ENCODE measurements around the gene FHIT.

FHIT gene

GRCh38 chr3:60598671-60599070 lies 652.6 kb downstream of the FHIT start:
- Histone ChIP-seq H3K36me3 (ENCODE audit: control insufficient read depth, insufficient read depth, low read length) (no peaks in the 10 kb centered on the region), H3K9ac (ENCODE audit: low read depth, low read length) (no peak overlapping the region), H3K4me3 (ENCODE audit: low read depth, low read length) (no peak overlapping the region), H3K27me3 (ENCODE audit: control insufficient read depth, insufficient read depth, low read length) (no peaks in the 10 kb centered on the region), H3K4me1 (ENCODE audit: control insufficient read depth, insufficient read depth, low read length) (peaks cover 5% of the 10 kb centered on the region), H3K9me3 (ENCODE audit: control insufficient read depth, insufficient read depth, low read length) (no peaks in the 10 kb centered on the region)

- H3K27me3 ChIP-seq (ENCODE audit: control insufficient read depth, insufficient read depth, low read length): no peaks in the 10 kb centered on the region
- H3K9me3 ChIP-seq (ENCODE audit: control insufficient read depth, insufficient read depth, low read length): no peaks in the 10 kb centered on the region
- H3K36me3 ChIP-seq (ENCODE audit: control insufficient read depth, insufficient read depth, low read length): no peaks in the 10 kb centered on the region
- no peak overlapping the region for H3K9ac ChIP-seq (ENCODE audit: low read depth, low read length)
- no peak overlapping the region for H3K4me3 ChIP-seq (ENCODE audit: low read depth, low read length)
- H3K4me1 ChIP-seq (ENCODE audit: control insufficient read depth, insufficient read depth, low read length): no peaks in the 10 kb centered on the region
Observed at GRCh38 chr3:60594025-60594424, 657.2 kb downstream of the FHIT start.

DNA sequence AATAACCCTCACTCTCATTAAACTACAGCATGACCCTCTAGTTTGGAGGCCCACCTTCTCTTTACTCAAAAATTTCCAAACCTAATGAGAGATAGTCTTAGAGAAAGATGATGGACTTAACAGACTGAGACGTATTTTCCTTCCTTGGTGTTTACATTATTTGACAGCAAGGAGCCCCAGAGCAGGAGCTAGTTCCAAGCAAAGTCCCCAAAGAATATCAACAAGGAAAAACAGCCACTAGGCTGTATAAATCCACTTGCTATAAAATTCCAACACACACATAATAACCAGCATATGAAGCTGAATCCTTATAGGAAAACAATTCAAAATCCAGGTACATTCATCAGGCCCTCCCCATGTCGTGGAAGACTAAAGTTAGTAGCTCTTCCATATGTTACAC lies 660.0 kb downstream of the FHIT start:
- Histone ChIP-seq H3K36me3 (ENCODE audit: control insufficient read depth, insufficient read depth, low read length) (no peaks in the 10 kb centered on the region), H3K9me3 (ENCODE audit: control insufficient read depth, insufficient read depth, low read length) (no peaks in the 10 kb centered on the region), H3K27me3 (ENCODE audit: control insufficient read depth, insufficient read depth, low read length) (no peaks in the 10 kb centered on the region), H3K9ac (ENCODE audit: low read depth, low read length) (no peak overlapping the region), H3K4me3 (ENCODE audit: low read depth, low read length) (no peak overlapping the region), H3K4me1 (ENCODE audit: control insufficient read depth, insufficient read depth, low read length) (no peaks in the 10 kb centered on the region)

DNA sequence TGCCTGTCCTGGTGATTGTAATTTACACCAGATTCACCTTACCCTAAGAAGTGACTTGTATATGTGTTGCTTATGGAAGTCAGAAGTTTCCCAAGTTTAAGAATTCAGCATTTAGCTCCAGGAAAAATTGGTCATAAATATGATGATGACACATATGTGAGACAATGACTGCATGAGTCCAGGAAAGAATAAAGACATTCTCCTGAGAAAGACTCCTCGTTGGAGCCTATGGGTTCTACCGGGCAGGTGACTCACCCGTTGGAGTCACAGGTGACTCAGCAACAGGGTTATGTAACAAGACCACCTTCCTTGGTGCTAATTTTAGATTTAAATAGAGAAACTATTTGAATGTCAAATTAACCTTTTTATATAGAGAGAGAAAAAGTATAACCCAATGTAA lies 662.4 kb downstream of the FHIT start:
- Histone ChIP-seq H3K36me3 (ENCODE audit: control insufficient read depth, insufficient read depth, low read length) (no peaks in the 10 kb centered on the region), H3K9me3 (ENCODE audit: control insufficient read depth, insufficient read depth, low read length) (no peaks in the 10 kb centered on the region), H3K4me3 (ENCODE audit: low read depth, low read length) (no peak overlapping the region), H3K9ac (ENCODE audit: low read depth, low read length) (no peak overlapping the region), H3K27me3 (ENCODE audit: control insufficient read depth, insufficient read depth, low read length) (no peaks in the 10 kb centered on the region), H3K4me1 (ENCODE audit: control insufficient read depth, insufficient read depth, low read length) (no peaks in the 10 kb centered on the region)

GRCh38 chr3:60585918-60586317 lies 665.3 kb downstream of the FHIT start:
- Histone ChIP-seq H3K9me3 (ENCODE audit: control insufficient read depth, insufficient read depth, low read length) (no peaks in the 10 kb centered on the region), H3K4me3 (ENCODE audit: low read depth, low read length) (no peak overlapping the region)

GRCh38 chr3:60584250-60584649 lies 667.0 kb downstream of the FHIT start:
- Histone ChIP-seq H3K36me3 (ENCODE audit: control insufficient read depth, insufficient read depth, low read length) (no peaks in the 10 kb centered on the region), H3K9ac (ENCODE audit: low read depth, low read length) (no peak overlapping the region), H3K27me3 (ENCODE audit: control insufficient read depth, insufficient read depth, low read length) (no peaks in the 10 kb centered on the region), H3K9me3 (ENCODE audit: control insufficient read depth, insufficient read depth, low read length) (no peaks in the 10 kb centered on the region), H3K4me1 (ENCODE audit: control insufficient read depth, insufficient read depth, low read length) (peaks cover 3% of the 10 kb centered on the region), H3K4me3 (ENCODE audit: low read depth, low read length) (no peak overlapping the region)

More at GRCh38 chr3:60585918-60586317, 665.3 kb downstream of the FHIT start:
- Histone ChIP-seq H3K36me3 (ENCODE audit: control insufficient read depth, insufficient read depth, low read length) (no peaks in the 10 kb centered on the region), H3K4me1 (ENCODE audit: control insufficient read depth, insufficient read depth, low read length) (peaks cover 1% of the 10 kb centered on the region), H3K9ac (ENCODE audit: low read depth, low read length) (no peak overlapping the region), H3K27me3 (ENCODE audit: control insufficient read depth, insufficient read depth, low read length) (no peaks in the 10 kb centered on the region)

DNA sequence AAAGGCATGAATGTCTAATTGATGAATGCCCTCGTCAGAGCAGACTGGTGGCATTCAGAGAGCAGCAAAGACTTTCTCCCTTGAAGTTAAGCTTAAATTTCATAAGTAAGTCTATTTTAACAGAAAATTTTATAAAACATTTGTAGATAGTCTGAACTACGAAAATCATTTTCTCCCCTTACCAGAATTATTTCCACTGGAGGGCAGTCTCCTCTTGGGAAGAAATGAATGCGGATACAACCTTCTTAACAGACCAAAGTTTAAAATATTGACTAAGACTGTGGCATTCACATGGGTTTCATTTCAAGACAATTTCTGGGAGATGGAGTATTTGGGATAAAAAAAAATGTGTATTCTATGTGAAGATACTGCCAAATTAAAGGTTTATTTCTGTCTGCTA lies 669.0 kb downstream of the FHIT start:
- H3K4me1 ChIP-seq (ENCODE audit: control insufficient read depth, insufficient read depth, low read length): peaks cover 3% of the 10 kb centered on the region
- H3K27me3 ChIP-seq (ENCODE audit: control insufficient read depth, insufficient read depth, low read length): no peaks in the 10 kb centered on the region
- no peaks in the 10 kb centered on the region for H3K9me3 ChIP-seq (ENCODE audit: control insufficient read depth, insufficient read depth, low read length)

GRCh38 chr3:60580809-60581208 lies 670.4 kb downstream of the FHIT start:
- no peak overlapping the region for H3K9ac ChIP-seq (ENCODE audit: low read depth, low read length)
- no peaks in the 10 kb centered on the region for H3K27me3 ChIP-seq (ENCODE audit: control insufficient read depth, insufficient read depth, low read length)
- peaks cover 3% of the 10 kb centered on the region for H3K4me1 ChIP-seq (ENCODE audit: control insufficient read depth, insufficient read depth, low read length)
- no peaks in the 10 kb centered on the region for H3K9me3 ChIP-seq (ENCODE audit: control insufficient read depth, insufficient read depth, low read length)
- H3K4me3 ChIP-seq (ENCODE audit: low read depth, low read length): no peak overlapping the region
- H3K36me3 ChIP-seq (ENCODE audit: control insufficient read depth, insufficient read depth, low read length): no peaks in the 10 kb centered on the region

More for the DNA sequence above, 669.0 kb downstream of the FHIT start:
- Histone ChIP-seq H3K4me3 (ENCODE audit: low read depth, low read length) (no peak overlapping the region), H3K36me3 (ENCODE audit: control insufficient read depth, insufficient read depth, low read length) (no peaks in the 10 kb centered on the region), H3K9ac (ENCODE audit: low read depth, low read length) (no peak overlapping the region)

GRCh38 chr3:60579734-60580133 lies 671.5 kb downstream of the FHIT start:
- Histone ChIP-seq H3K9me3 (ENCODE audit: control insufficient read depth, insufficient read depth, low read length) (no peaks in the 10 kb centered on the region), H3K4me1 (ENCODE audit: control insufficient read depth, insufficient read depth, low read length) (peaks cover 3% of the 10 kb centered on the region)

GRCh38 chr3:60578936-60579335 lies 672.3 kb downstream of the FHIT start:
- Histone ChIP-seq H3K36me3 (ENCODE audit: control insufficient read depth, insufficient read depth, low read length) (no peaks in the 10 kb centered on the region), H3K27me3 (ENCODE audit: control insufficient read depth, insufficient read depth, low read length) (no peaks in the 10 kb centered on the region), H3K4me3 (ENCODE audit: low read depth, low read length) (no peak overlapping the region), H3K9ac (ENCODE audit: low read depth, low read length) (no peak overlapping the region), H3K4me1 (ENCODE audit: control insufficient read depth, insufficient read depth, low read length) (peaks cover 3% of the 10 kb centered on the region), H3K9me3 (ENCODE audit: control insufficient read depth, insufficient read depth, low read length) (no peaks in the 10 kb centered on the region)

More at GRCh38 chr3:60579734-60580133, 671.5 kb downstream of the FHIT start:
- Histone ChIP-seq H3K36me3 (ENCODE audit: control insufficient read depth, insufficient read depth, low read length) (no peaks in the 10 kb centered on the region), H3K4me3 (ENCODE audit: low read depth, low read length) (no peak overlapping the region), H3K27me3 (ENCODE audit: control insufficient read depth, insufficient read depth, low read length) (no peaks in the 10 kb centered on the region), H3K9ac (ENCODE audit: low read depth, low read length) (no peak overlapping the region)

DNA sequence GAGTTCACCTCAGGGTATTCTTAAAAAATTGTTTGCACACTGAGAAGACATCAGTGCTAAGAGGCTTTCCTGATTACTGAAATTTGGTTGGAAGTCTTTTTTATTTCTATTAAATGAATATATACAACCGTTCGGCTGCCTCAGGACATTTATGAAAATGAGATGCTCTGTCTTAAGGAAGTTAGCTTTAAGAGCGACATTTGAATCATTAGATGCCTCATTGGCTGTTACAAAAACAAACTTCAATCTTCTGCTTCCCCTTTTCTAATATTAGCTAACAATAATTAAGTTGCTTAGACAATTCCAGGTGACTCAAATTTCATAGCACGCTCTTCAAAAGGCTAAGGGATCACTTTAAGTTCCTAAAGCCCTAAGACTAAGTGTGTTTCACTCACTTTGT lies 673.7 kb downstream of the FHIT start:
- Histone ChIP-seq H3K27me3 (ENCODE audit: control insufficient read depth, insufficient read depth, low read length) (no peaks in the 10 kb centered on the region), H3K4me1 (ENCODE audit: control insufficient read depth, insufficient read depth, low read length) (peaks cover 8% of the 10 kb centered on the region), H3K36me3 (ENCODE audit: control insufficient read depth, insufficient read depth, low read length) (no peaks in the 10 kb centered on the region), H3K9ac (ENCODE audit: low read depth, low read length) (no peak overlapping the region), H3K4me3 (ENCODE audit: low read depth, low read length) (no peak overlapping the region), H3K9me3 (ENCODE audit: control insufficient read depth, insufficient read depth, low read length) (no peaks in the 10 kb centered on the region)

DNA sequence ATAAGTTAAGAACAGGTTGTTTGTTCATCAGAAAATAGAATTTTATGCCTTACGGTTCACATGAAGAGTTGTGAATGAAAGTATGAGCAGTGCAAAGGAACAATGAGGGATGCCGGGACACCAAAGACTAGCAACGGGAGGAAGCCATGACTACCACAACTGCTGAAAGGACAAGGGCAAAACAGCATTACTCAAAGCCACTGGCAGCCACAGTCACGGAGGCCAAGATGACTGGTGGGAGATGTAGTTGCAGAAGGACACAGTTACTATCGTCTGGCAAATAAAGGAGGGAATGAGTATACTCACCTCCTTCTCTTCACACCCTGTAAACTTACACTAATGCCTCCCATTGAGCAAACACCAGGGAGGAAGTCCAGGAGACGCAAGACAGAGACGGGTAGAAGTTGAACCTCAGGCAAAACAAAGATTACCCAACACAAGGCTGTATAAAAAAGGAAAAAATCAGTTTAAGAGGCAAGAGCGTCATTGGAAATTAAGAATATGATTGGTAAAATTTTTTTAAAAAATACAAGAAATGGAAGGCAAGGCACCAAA lies 675.5 kb downstream of the FHIT start:
- Histone ChIP-seq H3K4me3 (ENCODE audit: low read depth, low read length) (no peak overlapping the region), H3K4me1 (ENCODE audit: control insufficient read depth, insufficient read depth, low read length) (peaks cover 6% of the 10 kb centered on the region), H3K9ac (ENCODE audit: low read depth, low read length) (no peak overlapping the region), H3K9me3 (ENCODE audit: control insufficient read depth, insufficient read depth, low read length) (no peaks in the 10 kb centered on the region), H3K27me3 (ENCODE audit: control insufficient read depth, insufficient read depth, low read length) (no peaks in the 10 kb centered on the region), H3K36me3 (ENCODE audit: control insufficient read depth, insufficient read depth, low read length) (no peaks in the 10 kb centered on the region)
